Measurements from ENCODE around the gene GCGR. TPM values are rescaled to one million over a fixed set of nuclear protein-coding genes. Genes with fewer than 3 reads are reported as not detected.

GCGR gene
- not detected for polyA plus RNA-seq (2013, experiment 1 of 2; ENCODE audit: insufficient read length)
- polyA plus RNA-seq (2013, experiment 2 of 2; ENCODE audit: insufficient read length) = not detected

DNA sequence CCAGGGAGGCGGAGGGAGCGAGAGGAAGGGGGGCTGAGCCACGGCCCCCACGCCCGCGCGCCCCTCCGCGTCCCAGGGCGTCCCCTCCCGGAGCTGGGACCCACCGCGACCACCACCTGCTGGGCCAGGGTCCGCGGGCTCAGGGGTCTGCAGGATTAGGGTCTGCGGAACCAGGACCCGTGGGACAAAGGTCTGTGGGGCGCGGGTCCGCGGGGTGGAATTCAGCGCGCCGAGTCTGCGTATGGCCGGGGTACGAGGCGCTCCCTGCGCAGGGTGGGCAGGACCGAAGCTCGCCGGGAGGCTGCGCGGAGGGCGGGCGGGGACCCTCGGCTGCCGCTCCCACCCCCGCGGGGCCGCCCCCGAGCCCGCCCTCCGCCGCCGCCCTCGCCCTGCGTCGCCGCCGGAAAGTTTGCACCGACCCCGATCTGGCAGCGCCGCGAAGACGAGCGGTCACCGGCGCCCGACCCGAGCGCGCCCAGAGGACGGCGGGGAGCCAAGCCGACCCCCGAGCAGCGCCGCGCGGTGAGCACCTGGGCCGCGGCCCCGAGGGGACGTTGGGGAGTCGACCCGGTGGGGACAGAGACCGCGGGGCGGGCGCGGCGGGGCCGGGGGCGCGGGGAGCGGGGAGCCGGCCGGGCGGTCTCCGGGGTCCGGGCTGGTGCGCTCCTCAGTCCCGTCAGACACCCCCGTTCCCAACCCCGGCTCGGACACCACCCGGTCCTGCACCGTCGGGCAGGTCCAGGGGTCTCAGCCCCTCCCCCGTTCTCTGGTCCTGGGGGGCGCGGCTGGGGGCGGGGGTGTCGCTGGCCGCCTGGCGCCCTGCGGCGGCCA is at the start of gene GCGR:
Gene GCGR (plus strand): TSS at position 423 of the 831 bp plus-strand sequence. CDS start 4,869 bp downstream, outside the sequence.
- no peak for DNase-seq

DNA sequence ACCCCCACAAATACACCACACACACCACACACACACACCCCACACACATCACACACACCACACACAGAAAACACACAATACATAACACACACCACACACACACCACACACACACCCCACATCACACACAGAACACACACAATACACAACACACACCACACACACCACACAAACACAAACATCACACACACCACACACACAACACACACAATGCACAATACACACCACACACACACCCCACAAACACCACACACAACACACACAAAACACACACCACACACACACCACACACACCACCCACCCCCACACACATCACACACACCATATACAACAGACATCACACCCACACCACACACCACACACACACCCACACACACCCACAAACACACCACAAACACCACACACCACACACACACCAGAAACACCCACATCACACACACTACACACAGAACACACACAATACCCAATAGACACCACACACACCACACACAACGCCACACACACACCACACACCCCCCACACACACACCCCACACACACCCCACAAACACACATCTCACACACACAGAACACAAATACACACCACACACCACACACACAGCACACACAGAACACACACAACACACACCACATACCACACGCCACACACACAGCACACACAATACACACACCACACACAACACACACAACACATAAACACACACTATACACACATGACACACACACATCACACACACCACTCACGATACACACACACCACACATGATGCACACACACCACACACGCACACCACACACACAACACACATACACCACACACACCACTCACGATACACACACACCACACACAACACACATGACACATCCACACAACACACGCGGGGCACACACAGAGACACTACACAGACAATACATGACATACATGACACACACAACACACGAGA is 11.0 kb upstream of the GCGR start:
- no peak for DNase-seq

DNA sequence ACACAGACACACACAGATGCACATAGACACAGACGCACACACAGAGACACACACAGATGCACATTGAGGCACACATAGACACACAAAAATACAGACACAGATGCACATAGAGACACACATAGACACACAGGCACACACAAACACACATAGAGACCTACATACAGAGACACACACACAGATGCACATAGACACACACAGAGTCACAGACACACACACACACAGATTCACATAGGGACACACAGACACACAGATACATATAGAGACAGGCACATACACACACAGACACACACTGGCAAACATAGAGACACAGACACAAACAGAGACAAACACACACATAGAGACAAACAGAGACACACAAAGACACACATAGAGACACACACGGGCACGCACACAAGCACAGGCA is 9.9 kb upstream of the GCGR start:
- no peak for DNase-seq

DNA sequence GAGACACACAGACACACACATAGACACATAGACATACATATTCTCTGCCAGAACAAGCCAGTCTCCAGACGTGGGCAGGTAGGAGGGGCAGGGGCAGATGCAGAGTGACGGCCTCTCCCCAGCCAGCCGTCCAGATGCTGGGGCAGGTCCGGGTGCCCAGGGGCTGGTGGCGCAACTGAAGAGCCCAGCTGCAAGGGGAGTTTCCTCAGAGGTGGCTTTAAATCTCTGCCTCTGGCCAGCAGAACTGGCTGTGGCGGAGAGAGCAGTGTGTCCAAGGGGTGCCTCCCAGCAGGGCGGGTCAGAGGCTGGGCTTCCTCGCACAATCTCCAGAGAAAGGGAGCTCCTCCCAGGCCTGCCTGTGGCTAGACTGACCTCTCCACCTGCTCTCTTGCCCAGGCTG is 9.4 kb upstream of the GCGR start:
- no peak for DNase-seq

DNA sequence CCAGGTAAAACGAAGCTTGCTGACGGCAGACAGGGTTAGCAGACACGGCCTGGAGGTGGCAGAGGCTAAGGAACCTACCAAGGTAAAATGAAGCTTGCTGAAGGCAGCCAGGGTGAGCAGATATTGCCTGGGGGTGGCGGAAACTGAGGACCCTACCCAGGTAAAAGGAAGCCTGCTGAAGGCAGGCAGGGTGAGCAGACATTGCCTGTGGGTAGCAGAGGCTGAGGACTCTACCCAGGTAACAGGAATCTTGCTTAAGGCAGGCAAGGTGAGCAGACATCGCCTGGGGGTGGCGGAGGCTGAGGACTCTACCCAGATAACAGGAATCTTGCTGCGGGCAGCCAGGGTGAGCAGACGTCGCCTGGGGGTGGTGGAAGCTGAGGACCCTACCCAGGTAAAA is 2.6 kb upstream of the GCGR start:
- no peak for DNase-seq

DNA sequence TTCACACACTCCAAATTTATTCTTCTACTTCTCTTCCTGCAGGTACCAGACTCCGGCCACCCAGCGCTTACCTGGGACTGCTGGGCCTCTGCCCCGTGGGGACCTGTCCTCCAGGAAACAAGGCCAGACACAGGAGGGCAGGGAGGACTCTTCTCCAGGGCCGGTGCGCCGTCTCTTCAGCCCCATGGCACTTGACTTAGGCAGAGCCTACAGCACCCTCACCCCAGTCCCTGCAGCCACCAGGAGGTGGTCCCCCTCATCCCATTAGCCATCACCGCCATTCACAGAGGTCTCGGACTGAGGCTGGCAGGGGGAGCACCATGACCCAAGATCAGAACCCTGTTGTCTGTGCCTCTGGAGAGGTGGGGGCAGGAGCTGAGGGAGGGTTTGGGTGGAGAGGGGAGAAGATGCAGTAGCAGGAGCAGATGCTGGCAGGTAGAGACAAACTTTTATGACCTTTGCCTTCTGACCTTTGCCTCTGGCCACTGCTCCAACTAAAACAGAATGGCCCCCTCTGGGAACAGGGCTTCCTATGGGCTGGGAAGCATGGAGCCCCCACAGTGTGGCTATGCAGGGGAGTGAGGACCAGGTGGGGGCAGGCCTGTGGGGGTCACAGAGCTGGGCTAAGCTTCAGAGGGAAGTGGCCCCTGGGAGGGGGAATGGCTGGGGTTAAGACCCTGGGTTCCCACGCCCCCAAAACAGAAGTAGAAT is 1.7 kb upstream of the GCGR start:
- DNase-seq = no peak

DNA sequence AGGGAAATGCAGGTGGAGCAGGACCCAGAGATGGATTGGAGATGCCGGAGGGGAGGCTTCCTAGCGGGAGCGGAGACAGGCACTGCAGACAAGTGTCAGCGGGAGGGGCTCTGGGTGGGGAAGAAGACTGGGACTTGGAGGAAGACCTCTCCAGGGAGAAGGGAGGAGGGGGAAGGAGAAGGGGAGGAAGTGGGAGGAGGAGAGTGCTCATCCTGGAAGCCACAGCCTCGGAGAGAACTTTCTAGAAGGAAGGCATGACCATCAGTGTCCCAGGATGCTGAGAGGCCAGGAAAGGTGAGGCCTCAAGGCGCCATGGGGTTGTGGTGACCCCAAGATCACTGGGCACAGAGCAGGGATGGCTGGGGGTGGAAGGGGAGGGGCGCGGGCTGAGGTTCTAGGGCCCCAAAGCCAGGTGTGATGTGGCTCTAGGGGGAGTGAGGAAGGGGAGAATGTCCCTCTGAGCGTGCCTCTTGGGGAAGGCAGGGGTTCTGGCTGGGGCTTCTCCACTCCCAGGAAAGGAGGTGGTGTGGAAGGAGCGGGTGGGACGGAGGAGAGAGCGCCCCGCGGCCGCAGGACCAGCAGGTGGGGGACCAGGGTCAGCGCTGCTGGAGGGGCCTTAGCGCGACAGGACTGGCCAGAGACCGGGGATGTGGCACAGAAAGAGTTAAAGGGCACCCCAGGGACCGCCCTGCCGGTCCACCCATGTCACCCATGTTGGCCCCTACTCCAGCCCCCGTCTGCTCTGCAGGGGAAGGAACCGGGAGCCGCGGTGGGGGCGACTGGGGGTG is 900 bp upstream of the GCGR start:
- DNase-seq = no peak

DNA sequence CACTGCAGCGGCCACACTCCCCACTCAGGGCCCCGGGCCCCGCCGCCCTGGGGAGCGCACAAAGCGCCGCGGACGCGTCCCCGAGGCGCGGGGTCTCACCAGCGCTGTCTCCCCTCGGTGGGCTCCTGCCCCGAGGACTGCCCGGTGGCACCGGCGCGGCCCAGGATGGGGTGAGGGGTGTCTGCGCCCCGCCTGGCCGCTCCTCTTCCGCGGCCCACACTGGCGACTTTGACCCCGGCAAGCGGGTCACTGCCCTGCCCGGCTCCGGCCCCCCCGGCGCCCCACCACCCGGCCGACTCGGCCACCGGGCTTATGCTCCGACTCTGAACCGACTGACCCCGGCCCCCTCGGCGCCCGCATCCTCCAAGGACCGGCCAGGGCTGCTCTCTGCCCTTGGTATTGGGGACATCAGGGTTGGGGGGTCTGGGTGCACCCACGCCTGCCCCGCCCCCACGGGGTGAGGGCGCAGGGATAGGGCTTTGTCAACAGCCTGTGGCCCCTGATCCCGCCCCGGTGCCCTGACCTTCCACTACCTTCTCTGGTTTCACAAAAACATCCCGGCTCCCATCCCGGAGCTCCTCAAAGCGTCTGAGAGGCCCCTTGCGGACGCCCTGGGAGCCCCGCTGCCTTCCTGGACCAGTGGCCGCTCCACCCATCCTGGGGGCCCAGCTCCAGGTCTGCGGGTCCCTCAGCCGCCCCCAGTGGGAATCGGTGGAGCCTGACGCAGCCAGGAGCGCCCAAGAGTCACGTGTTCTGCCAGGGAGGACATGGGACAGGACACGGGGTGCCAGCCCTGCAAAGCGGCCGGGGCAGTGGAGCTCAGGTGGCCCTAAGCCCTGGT is 829 bp downstream of the GCGR start:
- DNase-seq = no peak

DNA sequence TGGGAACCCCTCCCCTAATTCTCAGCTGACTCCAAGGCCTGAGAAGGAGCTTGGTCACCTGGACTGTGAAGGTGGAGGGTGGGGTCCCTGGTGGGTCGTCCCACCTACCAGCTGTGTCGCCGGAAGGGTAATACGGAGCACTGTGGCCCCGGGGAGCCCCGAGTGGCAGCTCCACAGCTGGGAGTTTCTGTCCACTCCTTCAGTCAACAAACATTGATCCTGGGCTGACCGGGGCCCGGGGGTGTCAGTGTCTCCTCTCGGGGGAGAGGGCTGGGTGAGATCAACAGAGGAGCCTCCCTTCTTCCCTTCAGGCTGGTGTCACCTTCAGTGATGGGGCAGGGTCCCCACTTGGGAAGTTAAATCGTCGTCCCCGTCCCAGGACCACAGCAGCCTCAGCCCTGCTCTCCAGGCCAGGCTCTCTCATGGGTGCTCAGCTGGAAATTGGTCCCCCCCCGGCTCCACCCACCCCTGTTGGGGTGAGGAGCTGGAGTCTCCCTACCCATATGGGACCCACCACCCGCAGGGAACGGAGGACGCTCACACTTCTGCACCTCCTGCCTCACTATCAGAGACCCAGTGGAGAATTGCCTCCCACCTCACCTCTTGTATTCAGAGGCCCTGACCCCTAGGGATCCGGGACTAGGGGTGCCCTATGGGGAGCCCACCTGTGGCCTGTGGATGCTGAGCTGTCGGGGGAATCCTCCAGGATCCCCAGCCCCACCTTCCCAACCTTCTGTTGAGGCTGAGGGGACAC is 1.9 kb downstream of the GCGR start:
- no peak for DNase-seq

DNA sequence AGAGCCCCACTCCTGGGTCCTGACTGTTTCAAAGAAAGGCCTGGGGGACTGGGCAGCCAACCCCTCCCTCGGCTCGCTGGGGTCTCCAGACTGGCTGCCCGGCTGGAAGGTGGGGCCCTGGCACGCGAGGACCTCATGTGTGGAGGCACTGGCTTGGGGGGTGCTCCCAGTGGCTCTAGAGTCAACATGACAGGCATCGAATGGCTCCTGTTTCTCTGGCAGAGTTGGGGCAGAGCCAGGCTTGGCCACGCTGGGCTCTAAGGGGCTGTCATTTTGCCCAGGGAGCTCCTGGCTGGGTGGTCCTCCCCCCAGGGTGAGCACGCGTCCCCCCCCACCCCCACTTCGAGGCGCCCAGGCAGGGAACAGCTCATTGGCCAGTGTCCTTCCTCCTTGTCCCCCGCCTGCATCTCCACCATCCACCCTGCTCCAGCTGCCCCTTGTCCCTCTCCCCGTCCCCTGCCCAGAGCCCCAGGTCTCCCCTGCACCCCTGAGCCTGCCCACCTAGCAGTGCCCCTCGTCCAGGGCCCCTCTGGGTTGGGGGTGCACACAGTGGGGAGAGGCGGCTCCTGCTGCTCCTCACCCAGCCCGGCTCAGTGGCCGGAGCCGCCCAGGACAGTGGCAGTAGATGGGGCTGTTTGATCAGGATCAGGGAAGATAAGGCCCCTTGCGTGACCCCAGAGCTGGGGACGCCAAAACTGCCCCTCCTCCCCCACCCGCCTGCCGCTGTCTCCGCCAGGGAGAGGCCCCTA is 2.7 kb downstream of the GCGR start:
- DNase-seq = no peak

DNA sequence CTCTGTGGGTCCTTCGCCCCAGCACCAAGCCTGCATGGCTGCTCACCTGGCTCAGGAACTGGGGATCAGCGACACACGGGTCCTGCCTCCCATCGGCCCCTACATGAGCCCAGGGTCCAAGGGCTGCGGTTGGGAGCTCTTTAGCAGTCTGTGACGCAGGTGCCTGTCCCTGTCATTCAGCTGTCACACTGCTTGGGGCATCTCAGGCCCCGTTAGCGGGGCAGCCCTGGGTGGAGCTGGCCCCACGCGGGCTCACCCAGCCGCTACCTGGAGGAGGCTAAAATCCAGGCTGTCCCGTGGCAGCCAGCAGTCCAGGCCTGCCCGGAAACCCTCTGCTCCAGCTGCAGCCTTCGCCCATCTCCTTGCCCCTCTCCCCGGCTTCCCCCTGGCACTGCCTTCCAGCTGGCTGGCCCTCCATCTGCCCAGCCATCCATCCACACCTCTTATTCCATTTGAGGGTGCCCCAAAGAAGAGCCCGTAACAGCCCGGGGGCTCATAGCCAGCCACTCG is 3.3 kb downstream of the GCGR start:
- no peak for DNase-seq

DNA sequence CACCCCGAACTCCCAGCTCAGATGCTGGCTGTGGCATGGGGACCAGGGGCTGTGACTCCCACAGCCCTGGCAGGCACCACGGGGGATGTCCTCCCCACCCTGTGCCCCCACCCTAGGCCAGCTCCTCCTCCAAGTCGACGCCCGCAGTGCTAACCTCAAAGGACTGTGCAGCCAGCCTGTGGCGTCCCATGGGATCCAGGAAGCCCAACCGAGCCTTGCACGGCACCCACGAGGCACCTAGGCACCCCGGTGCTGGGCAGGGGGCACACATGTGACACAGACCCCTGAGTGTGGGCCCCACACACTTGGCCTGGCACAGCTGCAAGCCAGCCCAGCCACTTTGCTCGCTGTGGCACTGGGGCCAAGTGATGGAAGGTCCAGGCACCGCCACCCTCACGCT is 3.9 kb downstream of the GCGR start:
- DNase-seq = no peak

DNA sequence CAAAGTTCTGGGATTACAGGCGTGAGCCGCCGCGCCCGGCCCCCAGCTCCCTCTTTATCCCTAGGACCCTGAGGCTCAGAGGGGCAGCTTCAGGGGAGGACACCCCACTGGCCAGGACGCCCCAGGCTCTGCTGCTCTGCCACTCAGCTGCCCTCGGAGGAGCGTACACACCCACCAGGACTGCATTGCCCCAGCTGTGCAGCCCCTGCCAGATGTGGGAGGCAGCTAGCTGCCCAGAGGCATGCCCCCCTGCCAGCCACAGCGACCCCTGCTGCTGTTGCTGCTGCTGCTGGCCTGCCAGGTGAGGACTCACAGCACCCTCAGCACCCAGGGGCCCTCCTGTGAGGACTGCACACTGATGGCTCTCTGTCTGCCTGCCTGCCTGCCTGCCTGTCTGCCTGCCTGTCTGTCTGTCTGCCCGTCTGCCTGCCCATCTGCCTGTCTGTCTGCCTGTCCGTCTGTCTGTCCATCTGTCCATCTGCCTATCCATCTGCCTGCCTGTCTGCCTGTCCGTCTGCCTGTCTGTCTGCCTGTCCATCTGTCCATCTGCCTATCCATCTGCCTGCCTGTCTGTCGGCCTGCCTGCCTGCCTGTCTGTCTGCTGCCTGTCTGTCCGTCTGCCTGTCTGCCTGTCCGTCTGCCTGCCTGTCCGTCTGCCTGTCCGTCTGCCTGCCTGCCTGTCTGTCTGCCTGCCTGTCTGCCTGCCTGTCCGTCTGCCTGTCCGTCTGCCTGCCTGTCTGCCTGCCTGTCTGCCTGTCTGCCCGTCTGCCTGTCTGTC is 5.0 kb downstream of the GCGR start:
- no peak for DNase-seq

DNA sequence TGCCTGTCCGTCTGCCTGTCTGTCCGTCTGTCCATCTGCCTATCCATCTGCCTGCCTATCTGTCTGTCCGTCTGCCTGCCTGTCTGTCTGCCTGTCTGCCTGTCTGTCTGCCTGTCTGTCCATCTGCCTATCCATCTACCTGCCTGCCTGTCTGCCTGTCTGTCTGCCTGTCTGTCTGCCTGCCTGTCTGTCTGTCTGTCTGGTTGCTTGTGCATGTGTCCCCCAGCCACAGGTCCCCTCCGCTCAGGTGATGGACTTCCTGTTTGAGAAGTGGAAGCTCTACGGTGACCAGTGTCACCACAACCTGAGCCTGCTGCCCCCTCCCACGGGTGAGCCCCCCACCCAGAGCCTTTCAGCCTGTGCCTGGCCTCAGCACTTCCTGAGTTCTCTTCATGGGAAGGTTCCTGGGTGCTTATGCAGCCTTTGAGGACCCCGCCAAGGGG is 5.6 kb downstream of the GCGR start:
- no peak for DNase-seq

DNA sequence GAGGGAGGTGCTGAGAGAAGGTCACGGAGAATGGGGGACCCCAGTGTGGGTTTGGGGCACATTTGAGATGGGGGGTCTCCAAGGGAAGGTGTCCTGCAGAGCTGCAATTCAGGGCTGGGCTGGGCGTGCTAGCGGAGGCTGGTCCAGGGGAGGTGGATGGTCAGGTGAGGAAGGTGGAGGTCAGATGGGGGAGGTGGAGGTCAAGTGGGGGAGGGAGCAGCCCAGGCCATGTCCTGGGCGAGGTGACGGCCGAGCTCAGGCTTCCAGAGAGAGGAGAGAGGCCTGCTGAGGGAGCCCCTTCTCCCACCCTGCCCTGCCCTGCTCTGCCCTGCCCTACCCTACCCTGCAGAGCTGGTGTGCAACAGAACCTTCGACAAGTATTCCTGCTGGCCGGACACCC is 6.5 kb downstream of the GCGR start:
- no peak for DNase-seq

DNA sequence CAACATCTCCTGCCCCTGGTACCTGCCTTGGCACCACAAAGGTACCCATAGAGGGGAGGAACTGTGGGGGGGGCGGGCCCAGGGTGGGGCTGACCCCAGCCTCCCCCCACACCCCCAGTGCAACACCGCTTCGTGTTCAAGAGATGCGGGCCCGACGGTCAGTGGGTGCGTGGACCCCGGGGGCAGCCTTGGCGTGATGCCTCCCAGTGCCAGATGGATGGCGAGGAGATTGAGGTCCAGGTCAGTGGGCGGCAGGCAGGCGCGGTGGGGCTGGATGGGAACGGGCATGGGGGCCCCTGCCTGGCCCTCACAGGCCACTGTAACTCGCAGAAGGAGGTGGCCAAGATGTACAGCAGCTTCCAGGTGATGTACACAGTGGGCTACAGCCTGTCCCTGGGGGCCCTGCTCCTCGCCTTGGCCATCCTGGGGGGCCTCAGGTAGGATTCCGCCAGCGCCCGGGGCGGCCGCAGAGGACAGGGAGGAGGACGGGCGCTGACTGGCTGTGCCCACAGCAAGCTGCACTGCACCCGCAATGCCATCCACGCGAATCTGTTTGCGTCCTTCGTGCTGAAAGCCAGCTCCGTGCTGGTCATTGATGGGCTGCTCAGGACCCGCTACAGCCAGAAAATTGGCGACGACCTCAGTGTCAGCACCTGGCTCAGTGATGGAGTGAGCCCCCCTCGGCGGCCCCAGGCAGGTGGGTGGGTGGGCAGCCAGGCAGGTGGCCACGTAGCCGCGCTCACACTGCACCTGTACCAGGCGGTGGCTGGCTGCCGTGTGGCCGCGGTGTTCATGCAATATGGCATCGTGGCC is 7.1 kb downstream of the GCGR start:
- DNase-seq = no peak

Measured in fibroblast of skin of abdomen (primary cell).